ENCODE results near the gene ELK4. TPM values are rescaled to one million over a fixed set of nuclear protein-coding genes. Genes with fewer than 3 reads are reported as not detected.

The ELK4 gene
- total RNA-seq, 1 experiment from 2014 or later, result 12.8 TPM

DNA sequence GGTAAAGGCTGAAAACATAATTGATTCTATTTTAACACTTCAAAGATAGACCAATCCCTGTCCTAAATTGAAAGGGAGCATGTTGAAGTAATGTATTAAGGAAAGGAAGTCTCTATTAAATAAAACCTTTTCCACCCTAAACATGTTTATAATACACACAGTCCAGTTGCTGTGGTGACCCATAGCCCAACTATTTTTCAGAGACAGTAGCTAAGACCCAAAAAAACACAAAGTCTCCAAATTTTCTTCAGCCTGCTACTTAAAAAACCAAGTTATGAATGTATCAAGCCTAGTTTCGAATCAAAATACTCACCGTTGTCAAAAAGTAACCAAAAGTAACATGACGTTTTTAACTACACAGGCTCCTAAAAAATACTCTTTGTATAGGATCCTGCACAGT lies 1.6 kb downstream of the ELK4 start:
- DNase-seq (ENCODE audit: low spot score), result no peak

DNA sequence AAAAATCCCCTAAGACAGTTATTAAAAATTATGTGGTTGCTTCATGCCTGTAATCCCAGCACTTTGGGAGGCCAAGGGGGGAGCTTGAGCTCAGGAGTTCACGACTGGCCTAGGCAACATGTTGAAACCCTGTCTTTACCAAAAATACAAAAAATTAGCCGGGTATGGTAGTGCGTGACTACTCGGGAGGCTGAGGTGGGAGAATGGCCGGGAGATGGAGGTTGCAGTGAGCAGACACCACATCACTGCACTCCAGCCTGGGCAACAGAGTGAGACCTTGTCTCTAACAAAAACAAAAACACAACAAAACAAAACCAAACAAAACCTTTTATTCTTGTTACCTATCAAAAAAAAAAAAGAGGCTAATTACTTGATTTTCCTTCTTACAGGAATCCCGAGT lies 2.1 kb downstream of the ELK4 start:
- no peak for DNase-seq (ENCODE audit: low spot score)

DNA sequence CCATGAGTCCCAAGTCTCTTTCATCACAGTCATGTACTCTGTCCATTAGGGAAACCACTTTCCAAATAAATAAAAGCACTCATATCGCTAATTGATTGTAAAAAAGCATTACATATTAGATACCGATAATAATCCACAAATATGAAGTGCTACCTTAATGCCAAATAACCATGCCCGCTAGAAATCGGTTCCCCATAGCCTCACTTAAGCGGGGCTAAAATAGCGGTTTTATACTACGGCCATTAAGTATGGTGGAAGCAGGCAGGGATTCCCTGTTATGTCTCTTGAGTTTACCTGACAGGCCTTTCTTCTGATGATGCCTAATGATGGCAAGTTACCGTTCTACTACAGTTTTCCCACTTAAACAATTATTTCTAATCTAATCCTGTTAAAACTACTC lies 3.9 kb downstream of the ELK4 start:
- DNase-seq (ENCODE audit: low spot score), result no peak

DNA sequence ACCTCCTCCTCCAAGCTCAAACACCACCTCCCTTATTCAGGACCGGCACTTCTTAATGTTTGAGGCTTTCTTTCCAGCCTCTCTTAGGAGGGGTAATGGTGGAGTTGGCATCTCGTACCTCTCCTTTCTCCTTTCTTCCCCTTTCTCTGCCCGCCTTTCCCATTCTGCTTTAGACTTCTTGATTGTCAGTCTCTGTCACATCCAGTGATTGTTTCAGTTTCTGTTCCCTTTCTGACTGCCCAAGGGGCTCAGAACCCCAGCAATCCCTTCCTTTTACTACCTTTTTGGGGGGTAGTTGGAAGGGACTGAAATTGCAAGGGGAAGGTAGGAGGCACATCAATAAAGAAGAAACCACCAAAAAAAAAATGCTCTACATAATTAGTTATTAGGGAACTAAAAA lies 5.6 kb downstream of the ELK4 start:
- DNase-seq (ENCODE audit: low spot score), result no peak

DNA sequence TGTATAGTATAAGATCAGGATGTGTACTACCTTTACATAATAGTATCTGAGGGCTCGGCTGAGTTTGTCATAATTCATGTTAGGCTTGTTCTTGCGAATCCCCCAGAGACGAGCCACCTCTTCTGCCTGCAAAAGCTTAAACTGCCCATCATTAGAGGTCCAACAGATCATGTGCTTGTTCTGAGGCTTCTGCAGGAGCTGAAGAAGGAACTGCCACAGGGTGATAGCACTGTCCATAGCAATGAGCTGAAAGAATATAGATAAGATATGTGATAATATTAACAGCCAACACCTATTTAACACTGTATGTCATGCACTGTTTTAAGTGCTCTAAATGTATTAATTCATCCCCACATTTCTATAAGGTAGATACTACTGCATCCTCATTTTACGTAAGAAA lies 8.2 kb downstream of the ELK4 start:
- no peak for DNase-seq (ENCODE audit: low spot score)

DNA sequence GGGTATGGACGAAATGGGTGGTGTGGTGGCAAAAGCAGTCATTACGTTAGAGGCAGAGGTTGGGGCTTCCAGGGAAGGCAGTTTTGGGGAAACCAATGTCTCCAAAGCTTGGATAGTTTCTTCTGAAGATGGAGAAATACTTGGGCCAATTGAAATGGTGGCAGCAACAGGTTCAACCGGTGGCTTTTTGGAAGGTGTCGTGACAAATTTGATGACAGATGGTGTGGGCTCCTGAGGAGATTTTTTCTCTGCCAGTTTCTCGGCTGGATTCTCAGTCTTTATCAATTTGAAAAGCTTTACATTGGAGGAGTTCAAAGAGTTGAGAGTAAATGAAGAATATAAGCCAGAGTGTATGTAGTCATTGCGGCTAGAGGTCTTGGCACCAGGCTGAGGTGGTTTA lies 11.5 kb downstream of the ELK4 start:
- no peak for DNase-seq (ENCODE audit: low spot score)

DNA sequence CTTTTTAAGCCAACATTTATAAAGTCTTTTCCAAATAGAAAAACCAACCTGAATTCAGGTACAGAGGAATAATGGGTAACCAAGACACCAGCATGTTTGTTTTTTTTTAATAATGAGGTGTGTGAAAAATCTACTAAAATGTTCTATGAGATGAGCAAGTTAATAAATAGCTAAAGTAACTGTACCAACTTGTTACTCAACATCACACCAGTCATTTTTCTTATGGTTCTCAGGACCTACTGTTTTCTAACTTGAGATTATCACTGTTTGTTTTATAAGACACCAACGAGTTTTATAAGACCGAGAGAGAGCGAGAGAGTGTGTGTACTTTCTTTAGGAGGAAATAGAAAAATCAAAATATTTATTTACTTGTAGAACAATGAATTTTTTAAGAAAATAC lies 12.4 kb downstream of the ELK4 start:
- DNase-seq (ENCODE audit: low spot score), result no peak

DNA sequence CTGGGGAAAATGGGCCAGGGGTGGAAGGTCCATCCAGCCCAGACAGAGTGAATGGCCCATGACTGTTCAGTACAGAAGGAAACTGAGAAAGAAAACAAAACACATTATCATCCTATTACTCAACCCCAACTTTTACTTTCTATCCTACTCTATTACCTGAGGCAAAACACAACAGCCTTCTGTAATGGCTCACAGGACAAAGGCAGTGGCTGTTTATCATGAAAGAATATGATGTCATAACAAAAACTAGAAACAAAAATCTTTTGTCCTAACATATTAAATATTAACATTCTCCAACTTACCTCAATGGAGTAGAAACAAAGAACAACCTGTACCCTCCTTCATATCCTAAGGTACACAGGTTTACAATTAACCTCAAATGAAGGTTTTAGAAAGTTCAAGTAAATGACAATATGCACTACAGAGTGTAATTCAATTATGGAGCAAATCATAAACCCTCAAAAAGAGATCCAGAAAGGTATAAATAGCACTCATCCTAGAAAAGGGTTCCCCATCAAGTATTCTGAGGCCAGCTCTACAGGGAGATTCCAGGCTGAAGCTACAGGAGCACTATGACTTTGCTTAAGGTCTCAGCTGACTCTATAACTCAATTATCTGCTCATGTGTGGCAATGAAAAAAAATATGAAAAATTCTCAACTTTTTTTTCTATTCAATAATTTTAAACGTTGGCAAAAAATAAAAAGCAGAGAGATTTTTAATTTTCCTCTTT lies 15.1 kb downstream of the ELK4 start:
- DNase-seq (ENCODE audit: low spot score), result no peak

DNA sequence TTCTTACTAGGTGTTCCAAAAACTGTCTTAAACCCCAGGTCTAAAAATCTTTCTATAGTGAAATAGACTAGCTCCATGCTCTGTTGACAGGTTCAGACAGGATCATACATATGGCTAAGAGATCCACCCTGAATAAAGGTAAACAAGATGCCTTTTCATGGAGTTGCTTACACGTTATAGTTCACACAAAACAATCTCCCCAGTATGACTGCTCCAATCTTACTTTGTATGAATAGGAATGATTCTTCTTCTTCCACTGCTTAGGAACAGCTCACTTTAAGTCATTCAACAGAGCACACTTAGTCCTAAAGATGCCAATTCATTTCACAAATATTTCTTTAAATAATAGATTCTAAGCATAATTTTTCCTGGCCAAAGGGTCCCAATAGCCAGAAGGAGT lies 16.0 kb downstream of the ELK4 start:
- no peak for DNase-seq (ENCODE audit: low spot score)

DNA sequence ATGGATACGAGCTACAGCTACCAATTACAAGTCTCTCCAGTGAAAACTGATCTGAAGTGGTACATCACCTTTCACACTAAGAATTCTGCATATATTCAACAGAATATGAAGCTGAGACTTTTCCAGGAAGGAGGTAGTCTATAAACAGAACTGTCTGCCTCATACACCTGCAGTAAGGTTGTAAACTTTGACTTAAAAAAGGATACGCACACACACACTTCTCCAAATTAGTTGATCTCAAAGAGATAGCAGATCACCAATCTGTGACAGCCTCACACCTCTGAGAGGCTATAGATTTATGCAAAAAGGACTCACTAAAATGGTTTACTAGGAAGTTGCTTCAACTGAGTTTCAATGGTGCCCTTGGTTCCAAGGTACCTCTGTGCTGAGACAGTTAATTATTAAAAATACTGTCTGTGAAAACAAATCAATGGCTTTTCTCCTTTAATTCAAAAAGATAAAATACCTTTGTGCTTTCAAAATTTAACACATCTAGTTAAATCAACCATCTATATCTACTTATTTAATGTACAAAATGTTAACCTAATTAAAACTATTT lies 17.9 kb downstream of the ELK4 start:
- DNase-seq (ENCODE audit: low spot score), result no peak

DNA sequence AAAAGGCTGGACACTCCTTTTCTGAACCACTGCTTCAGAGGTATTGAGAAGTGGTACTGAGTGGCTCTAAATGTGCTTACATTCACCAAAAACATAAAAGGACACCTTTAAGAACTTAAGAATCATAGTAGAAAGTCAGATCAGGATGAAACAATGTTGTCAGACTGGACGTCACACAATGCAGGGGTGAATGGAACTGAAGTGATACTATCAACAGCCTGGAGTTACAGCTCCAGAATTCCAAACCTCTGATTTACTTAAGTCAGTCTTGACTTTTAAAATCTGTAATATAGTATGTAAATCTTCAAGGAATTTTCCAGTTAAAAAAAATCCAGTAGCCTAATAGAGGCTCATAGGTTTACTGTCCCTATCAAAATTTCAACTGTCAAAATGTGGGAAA lies 19.3 kb downstream of the ELK4 start:
- no peak for DNase-seq (ENCODE audit: low spot score)

DNA sequence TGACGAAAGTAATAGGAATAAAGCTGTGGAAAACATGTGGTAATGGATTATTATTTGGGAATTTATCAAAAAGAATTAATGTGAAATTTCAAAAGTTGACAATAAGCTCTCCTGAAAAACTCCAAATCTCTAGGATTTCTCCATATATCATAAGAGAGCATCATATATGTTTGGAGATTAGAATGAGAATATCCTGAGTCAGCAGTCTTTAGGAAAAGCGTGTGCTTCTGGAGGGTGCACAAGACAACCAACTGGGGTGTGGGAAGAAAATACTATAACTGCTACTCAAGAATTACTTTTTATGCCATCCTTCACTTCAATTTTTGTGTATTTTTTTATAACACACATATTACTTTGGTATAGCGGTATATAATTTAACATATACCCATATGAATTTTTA lies 19.7 kb downstream of the ELK4 start:
- DNase-seq (ENCODE audit: low spot score), result no peak

DNA sequence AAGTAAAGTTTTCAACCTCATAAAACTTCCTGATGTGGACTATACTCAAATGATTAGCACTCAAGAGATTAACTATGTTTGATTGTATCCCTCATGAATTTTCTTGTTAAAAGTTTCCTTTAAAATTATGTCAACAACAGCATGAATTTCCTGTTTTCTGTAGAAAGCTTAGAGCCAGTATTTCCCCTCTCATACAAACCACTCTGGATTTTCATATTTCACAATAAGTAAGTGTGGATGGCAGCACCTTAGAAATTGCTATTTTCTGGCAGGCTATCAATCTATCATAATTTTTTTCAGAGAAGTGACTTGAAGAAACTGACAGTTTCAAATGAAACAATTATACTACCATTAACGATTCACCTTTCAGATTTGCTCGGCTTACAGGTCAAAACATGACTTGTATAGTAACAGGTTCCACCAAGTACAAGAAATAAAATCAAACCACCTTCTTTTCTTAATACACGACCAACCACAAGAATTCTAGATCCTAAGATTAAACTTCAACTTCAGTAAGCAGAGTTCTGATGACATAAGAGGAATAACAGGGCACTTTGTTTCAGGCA lies 20.8 kb downstream of the ELK4 start:
- no peak for DNase-seq (ENCODE audit: low spot score)

DNA sequence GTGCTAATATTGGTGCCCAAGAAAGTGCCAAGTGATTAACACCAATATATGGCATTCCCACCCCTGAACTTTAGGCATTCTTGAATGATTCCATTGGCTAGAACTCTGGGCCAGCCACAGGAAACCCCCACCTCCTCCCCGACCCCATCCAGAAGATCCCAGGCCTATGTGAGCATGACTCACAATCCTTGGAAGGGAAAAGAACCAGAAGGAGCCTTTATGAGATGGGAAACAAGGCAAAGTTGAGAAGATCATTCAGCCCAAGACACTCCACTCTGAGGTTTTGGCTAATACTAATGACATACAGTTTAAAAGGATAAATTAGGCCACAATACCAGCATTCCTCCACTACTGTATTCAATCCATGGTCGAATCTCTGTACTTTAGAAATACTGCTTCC lies 21.8 kb downstream of the ELK4 start:
- DNase-seq (ENCODE audit: low spot score), result no peak

DNA sequence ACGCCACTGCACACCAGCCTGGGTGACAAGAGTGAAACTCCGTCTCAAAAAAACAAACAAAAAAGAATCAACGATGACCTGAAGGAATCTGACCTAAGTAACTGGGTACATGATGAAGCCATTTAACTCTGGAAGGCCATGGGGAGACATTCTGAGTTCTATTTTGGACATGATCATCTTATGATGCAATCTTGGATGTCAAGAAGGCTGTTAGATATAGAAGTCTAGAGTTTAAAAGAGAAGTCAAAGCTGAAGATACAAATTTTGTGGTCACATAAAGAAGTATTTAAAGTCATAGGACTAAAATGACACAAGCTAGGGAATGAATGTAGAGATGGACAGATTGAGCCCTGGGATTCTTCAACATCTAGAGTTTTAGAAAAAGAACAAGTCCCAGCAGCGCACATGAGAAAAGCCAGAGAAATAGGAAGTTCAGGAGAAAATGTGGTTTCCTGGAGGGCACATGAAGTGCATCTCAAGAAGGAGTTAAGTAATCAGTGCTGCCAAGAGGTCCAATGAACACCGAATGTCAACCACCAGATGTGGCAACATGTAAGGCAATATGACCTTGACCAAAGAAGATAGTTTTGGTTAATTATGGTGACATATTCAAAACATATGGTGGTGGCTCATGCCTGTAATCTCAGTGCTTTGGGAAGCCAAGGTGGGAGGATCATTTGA lies 26.8 kb downstream of the ELK4 start:
- DNase-seq (ENCODE audit: low spot score), result no peak

DNA sequence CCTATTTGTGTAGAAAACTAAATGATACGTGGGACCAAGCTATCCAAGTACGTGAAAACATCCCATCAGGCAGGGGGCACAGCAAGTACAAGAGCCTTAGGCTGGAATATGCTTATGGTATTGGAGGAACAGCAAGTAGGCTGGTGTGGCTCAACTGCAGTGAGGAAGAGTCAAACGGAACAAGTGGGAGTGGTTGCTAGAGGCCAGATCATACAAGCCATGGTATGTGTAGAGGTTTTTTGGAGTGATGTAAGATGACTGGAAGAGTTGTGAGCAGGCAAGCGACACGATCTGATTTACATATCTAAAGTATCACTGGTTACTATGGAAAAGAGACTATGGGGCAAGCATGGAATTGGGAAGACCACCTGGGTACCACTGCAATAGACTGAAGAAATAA lies 27.8 kb downstream of the ELK4 start:
- no peak for DNase-seq (ENCODE audit: low spot score)

DNA sequence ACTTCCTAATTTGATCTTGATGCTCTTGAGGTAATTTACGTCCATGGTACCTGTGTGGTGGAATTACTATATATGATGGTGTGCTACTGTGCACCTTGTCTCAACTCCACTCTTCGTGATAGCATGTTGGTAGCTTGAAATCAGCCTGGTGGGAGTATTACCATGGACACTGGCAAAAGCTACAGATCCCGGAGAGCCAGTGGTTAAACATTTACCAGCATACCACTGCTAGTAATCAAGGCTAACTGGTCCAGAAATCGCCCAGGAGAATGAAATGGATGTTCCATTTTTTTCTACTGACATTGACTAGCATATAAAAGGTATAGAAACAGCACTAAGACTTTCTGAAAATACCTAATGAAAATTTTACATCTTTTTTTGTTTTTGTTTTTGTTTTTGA lies 30.6 kb downstream of the ELK4 start:
- DNase-seq (ENCODE audit: low spot score), result no peak

DNA sequence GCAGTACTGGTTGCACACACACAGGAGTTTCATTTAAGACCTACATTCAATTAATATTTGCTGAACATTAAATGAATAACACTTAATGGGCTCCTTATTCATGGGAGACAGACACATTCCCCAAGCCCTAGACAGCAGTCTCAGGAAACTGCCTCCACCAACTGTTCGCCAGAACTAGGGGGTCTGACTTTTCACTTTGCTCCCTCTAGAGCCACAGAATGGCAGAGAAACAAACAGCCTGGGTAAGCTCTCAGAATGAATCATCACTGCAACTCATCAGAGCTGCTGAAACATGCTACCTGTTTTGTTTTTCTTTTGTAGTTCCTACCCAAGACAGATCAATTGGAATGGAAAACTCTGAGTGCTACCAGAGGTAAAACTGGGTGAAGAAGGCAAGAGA lies 31.7 kb downstream of the ELK4 start:
- DNase-seq (ENCODE audit: low spot score), result no peak

DNA sequence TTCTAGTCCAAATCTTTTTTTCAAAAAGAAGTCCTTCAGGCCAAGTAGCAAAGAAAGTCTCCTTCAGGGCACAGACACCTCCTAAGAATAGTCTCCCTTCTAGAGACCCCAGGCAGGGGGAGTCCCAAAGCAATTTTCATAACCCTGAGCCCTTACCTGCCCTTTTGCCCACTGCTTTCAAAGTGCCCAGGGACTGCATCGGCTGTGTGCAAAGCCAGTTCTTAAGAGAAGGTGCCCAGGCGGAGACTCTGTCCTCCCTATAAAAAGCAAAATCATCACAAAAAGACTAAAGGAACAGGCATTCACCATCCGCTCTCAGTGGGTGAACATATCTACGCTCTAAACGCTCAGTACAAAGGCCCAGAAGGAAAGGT lies 32.2 kb downstream of the ELK4 start:
- DNase-seq (ENCODE audit: low spot score), result no peak

DNA sequence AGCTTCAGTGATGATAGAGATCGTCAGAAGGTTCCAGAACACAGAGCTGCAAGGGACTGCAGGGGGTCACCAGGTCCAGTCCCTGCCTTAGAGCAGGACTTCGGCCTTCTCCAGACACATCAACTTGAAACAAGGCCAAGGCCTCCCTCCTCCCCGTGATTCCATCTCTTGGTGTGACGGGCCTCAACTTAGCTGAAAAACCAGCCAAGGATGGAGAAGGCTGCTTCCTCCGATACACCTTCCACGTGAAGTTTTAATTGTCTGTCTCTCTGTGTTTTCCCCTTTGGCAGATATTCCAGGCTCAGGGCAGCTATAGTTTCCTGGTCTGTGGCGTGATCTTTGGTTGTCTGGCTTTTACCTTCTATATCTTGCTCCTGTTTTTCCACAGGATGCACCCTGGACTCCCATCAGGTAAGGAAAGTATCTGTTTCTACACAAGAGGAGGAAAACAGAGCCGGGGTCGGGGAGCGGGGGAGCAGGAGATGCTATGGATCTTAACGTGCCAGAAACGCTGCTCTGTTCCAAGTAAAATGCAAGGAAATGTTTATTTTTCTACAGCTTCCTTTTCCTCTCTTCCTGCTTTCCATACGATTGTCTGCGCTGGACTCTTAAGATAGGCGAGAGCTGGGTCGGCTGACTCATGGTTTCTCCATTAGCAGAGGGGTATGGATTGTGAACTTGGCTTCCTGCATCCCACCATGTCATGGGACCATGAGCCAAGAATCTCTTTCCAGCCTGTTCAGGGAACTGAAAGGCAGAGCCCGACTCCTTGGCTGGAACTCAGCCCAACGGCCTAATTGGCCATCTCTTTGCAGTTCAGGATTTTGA lies 32.8 kb downstream of the ELK4 start:
- DNase-seq (ENCODE audit: low spot score), result no peak

DNA sequence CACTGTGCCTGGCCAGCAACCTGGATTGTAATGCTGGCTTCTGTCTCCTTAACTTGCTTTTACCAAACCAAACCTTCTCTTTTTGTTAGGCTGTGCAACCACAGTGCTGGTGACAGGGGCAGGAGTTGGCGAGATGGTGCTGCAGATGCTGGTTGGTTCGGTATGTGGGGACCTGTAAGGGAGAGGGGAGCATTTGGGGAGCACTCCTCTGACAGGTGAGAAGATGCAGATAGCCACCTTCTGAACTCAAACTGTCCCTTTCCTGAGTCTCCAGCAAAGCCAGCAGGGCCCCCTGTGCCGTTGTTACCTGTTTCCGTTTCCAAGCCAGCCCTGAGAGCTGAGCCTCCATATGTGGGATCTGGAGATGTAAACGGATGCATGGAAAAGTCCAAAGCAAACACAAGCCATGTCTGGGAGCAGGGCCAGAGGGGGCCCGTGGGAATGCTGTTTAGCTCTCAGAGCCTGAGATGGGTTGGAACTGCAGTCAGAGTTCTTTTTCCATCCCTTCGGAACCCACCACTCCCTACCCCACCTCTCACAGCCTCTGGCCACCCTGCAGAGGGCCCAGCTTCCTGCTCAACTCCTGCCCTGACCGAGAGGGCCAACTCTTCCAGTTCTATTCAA lies 34.0 kb downstream of the ELK4 start:
- no peak for DNase-seq (ENCODE audit: low spot score)

DNA sequence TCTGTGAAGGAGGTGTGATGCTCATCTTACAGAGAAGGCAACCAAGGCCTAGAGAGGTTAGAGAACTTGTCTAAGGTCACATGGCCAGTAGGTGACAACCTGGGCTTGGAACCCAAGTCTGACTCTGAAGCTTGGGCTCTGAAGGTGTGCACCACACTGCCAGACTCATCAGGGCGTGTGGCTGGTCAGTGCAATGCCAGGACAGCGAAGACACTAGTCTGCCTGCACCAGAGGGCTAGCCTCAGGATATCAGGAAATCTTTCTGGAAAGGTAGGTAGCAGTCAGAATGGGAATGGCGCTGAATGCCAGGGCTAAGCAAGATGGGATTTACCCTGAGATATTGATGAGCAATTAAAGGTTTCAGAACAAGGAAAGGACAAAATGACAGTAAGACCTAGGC lies 34.9 kb downstream of the ELK4 start:
- no peak for DNase-seq (ENCODE audit: low spot score)
